ENCODE data around the gene OFD1. TPM values are rescaled to one million over a fixed set of nuclear protein-coding genes. Genes with fewer than 3 reads are reported as not detected.

The OFD1 gene
- polyA plus RNA-seq, 1 donor from 2014 or later = 47.9 TPM

DNA sequence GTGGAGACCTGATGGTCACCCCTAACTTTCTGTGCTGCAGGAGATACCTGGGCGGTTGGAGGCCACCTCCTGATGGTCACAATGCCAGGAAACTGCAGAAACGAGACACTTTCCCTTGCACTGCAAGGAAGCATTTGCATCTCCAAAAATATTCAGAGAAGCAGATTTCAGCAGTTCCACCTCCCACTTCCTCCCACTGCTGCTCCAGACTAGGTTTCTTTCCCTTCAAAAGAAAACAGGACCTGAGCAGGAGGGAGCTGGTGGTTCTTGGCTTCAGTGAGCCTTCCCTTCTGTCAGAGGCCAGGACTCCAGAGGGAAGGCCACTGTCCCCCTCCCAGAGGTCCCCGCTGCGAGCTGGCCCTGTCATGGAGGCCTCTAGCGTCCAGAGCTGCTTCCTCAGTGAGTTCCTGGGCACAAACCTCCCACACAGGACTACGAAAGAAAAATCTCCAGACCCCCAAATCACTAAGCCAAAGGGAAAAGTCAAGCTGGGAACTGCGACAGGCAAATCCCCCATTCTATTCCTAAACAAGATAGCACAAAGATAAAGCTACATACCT is 46.4 kb downstream of the OFD1 start:
- no peak overlapping the region for H3K27ac Mint-ChIP-seq
- peaks cover 6% of the 10 kb centered on the region for H3K36me3 Mint-ChIP-seq
- no peaks in the 10 kb centered on the region for H3K9me3 Mint-ChIP-seq
- H3K4me1 Mint-ChIP-seq = peaks cover 0 to 4% (median 0%) of the 10 kb centered on the region in 3 donors
- H3K27me3 Mint-ChIP-seq = peaks cover 5% of the 10 kb centered on the region
- H3K4me3 Mint-ChIP-seq = no peak overlapping the region

GRCh38 chrX:13786048-13786447 is 51.5 kb downstream of the OFD1 start:
- Mint-ChIP-seq H3K27me3 (peaks cover 12% of the 10 kb centered on the region), H3K4me1 (peaks cover 0 to 4% (median 0%) of the 10 kb centered on the region in 3 donors), H3K27ac (no peak overlapping the region), H3K4me3 (no peak overlapping the region), H3K36me3 (peaks cover 3% of the 10 kb centered on the region), H3K9me3 (no peaks in the 10 kb centered on the region)

GRCh38 chrX:13790206-13791131 is 55.9 kb downstream of the OFD1 start:
- no peak overlapping the region for H3K27ac Mint-ChIP-seq
- H3K36me3 Mint-ChIP-seq = no peaks in the 10 kb centered on the region
- H3K4me1 Mint-ChIP-seq = peaks cover 0 to 2% (median 1%) of the 10 kb centered on the region in 3 donors
- H3K27me3 Mint-ChIP-seq = peaks cover 19% of the 10 kb centered on the region
- H3K9me3 Mint-ChIP-seq = peaks cover 0 to 4% (median 0%) of the 10 kb centered on the region in 3 donors
- no peak overlapping the region for H3K4me3 Mint-ChIP-seq

DNA sequence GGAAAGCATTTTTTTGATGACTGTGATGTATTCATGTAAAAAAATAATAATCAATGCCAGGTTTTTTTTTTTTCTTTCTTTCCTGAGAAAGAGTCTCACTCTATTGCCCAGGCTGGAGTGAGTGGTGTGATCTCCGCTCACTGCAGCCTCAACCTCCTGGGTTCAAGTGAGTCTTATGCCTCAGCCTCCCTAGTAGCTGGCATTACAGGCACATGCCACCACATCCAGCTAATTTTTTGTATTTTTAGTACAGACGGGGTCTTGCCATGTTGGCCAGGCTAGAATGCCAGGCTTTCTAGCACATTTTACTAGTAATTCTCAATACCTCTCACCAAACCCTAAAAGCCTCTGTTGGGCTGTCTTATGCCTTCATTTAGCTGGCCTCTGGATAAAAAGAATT is 56.6 kb downstream of the OFD1 start:
- Mint-ChIP-seq H3K9me3 (peaks cover 0 to 4% (median 0%) of the 10 kb centered on the region in 3 donors), H3K27me3 (peaks cover 15% of the 10 kb centered on the region), H3K4me3 (no peak overlapping the region), H3K4me1 (peaks cover 0 to 2% (median 1%) of the 10 kb centered on the region in 3 donors), H3K27ac (no peak overlapping the region), H3K36me3 (no peaks in the 10 kb centered on the region)

GRCh38 chrX:13791559-13791958 is 57.0 kb downstream of the OFD1 start:
- Mint-ChIP-seq H3K4me1 (peaks cover 0 to 2% (median 1%) of the 10 kb centered on the region in 3 donors), H3K27me3 (peaks cover 15% of the 10 kb centered on the region), H3K27ac (no peak overlapping the region), H3K4me3 (no peak overlapping the region), H3K9me3 (peaks cover 0 to 4% (median 0%) of the 10 kb centered on the region in 3 donors), H3K36me3 (no peaks in the 10 kb centered on the region)

DNA sequence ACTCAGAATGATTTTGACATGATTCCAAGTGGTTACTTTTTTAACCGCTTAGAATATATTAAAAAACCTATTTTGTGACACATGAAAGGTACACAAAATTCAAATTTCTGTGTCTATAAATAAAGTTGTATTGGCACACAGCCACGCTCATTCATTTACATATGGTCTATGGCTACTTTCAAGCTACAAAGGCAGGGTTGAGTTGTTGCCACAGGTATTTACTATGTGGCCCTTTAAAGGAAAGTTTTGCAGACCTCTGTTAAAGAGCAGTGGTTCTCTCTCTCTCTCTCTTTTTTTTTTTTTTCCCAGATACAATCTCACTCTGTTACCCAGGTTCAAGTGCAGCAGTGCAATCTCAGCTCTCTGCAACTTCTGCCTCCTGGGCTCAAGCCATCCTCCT is 59.3 kb downstream of the OFD1 start:
- peaks cover 0 to 4% (median 0%) of the 10 kb centered on the region in 3 donors for H3K9me3 Mint-ChIP-seq
- no peaks in the 10 kb centered on the region for H3K36me3 Mint-ChIP-seq
- H3K27me3 Mint-ChIP-seq = peaks cover 13% of the 10 kb centered on the region
- no peak overlapping the region for H3K27ac Mint-ChIP-seq
- no peak overlapping the region for H3K4me3 Mint-ChIP-seq
- H3K4me1 Mint-ChIP-seq = peaks cover 0 to 2% (median 1%) of the 10 kb centered on the region in 3 donors

- Mint-ChIP-seq H3K9me3 (peaks cover 0 to 4% (median 0%) of the 10 kb centered on the region in 3 donors), H3K4me1 (peaks cover 0 to 2% (median 1%) of the 10 kb centered on the region in 3 donors), H3K27ac (no peak overlapping the region), H3K36me3 (no peaks in the 10 kb centered on the region), H3K4me3 (no peak overlapping the region), H3K27me3 (peaks cover 13% of the 10 kb centered on the region)
Measured at GRCh38 chrX:13794417-13794816, 59.9 kb downstream of the OFD1 start.

- Mint-ChIP-seq H3K27me3 (peaks cover 10% of the 10 kb centered on the region), H3K4me1 (peaks cover 0 to 2% (median 1%) of the 10 kb centered on the region in 3 donors), H3K27ac (no peak overlapping the region), H3K9me3 (peaks cover 1 to 7% (median 4%) of the 10 kb centered on the region in 3 donors), H3K4me3 (no peak overlapping the region), H3K36me3 (no peaks in the 10 kb centered on the region)
Measured at GRCh38 chrX:13797512-13797911, 63.0 kb downstream of the OFD1 start.

DNA sequence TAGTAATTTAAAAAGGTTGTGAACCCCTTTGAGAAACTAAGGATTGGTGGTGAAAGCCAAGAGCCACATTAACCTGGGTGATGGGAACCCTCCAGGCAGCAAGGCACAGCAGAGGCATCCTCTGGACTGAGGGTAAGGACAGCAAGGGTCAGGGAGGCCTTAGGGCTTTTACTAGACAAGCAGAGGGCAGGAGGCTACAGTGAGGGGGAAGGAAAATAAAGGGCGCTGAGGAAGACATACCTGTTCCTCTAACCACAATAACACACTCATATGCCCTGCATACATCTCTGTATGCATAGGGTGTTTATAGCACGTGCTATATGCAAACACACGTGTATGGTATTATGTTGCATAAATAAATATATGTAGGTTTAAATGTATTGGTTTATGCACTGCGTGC is 63.6 kb downstream of the OFD1 start:
- H3K4me1 Mint-ChIP-seq = peaks cover 0 to 2% (median 1%) of the 10 kb centered on the region in 3 donors
- H3K27ac Mint-ChIP-seq = no peak overlapping the region
- peaks cover 9% of the 10 kb centered on the region for H3K27me3 Mint-ChIP-seq
- H3K4me3 Mint-ChIP-seq = no peak overlapping the region
- peaks cover 0 to 7% (median 1%) of the 10 kb centered on the region in 3 donors for H3K9me3 Mint-ChIP-seq
- no peaks in the 10 kb centered on the region for H3K36me3 Mint-ChIP-seq

GRCh38 chrX:13803116-13803515 is 68.6 kb downstream of the OFD1 start:
- Mint-ChIP-seq H3K27ac (peak overlapping the region in 1 of 3 donors; percentile 13), H3K27me3 (peaks cover 24% of the 10 kb centered on the region), H3K36me3 (no peaks in the 10 kb centered on the region), H3K4me1 (no peaks in the 10 kb centered on the region), H3K9me3 (peaks cover 0 to 7% (median 1%) of the 10 kb centered on the region in 3 donors), H3K4me3 (no peak overlapping the region)

DNA sequence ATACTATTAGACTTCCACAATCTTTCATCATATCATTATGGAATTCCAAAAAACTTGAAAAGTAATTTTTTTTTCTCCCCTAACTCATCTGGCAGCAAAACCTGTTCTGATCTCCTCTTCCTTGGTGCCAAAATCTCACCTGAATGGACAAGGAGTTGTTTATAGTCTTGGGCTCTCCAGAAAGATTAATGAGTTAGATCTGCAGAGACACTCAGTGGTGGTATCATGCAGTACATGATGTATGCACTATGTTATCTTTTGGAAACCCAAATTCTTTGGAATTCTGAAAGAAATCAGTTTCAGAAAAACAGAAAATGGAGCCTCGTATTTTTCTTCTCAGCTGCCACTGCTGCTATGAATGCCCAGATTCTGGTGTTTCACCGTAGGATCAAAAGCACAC is 70.7 kb downstream of the OFD1 start:
- Mint-ChIP-seq H3K27ac (no peak overlapping the region), H3K9me3 (peaks cover 0 to 3% (median 0%) of the 10 kb centered on the region in 3 donors), H3K4me1 (no peaks in the 10 kb centered on the region), H3K4me3 (no peak overlapping the region), H3K36me3 (no peaks in the 10 kb centered on the region), H3K27me3 (peaks cover 27% of the 10 kb centered on the region)

- Mint-ChIP-seq H3K9me3 (no peaks in the 10 kb centered on the region), H3K27ac (no peak overlapping the region)
Measured at GRCh38 chrX:13808293-13808692, 73.7 kb downstream of the OFD1 start.

DNA sequence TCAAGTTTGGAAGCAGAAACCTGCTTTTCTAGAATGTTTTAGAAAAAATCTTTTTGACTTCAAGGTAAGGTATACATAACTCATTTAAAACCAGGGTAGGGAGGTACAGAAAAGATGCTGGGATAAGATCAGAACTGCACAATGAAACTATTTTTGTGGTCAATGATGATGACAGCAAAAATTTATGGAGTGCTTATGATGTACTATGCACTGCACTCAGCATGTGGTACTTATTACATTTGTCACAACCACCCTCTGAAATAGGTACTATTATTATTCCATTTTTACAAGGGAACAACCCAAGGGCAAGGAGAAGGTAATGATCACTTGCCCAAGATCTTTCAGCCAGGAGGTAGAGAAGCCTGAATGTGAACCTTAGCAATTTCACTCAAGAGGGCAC is 74.3 kb downstream of the OFD1 start:
- no peak overlapping the region for H3K4me3 Mint-ChIP-seq
- no peak overlapping the region for H3K27ac Mint-ChIP-seq
- peaks cover 1% of the 10 kb centered on the region for H3K36me3 Mint-ChIP-seq
- H3K4me1 Mint-ChIP-seq = no peaks in the 10 kb centered on the region
- no peaks in the 10 kb centered on the region for H3K9me3 Mint-ChIP-seq
- peaks cover 22% of the 10 kb centered on the region for H3K27me3 Mint-ChIP-seq

More at GRCh38 chrX:13808293-13808692, 73.7 kb downstream of the OFD1 start:
- Mint-ChIP-seq H3K4me1 (no peaks in the 10 kb centered on the region), H3K36me3 (peaks cover 1% of the 10 kb centered on the region), H3K27me3 (peaks cover 27% of the 10 kb centered on the region), H3K4me3 (no peak overlapping the region)

DNA sequence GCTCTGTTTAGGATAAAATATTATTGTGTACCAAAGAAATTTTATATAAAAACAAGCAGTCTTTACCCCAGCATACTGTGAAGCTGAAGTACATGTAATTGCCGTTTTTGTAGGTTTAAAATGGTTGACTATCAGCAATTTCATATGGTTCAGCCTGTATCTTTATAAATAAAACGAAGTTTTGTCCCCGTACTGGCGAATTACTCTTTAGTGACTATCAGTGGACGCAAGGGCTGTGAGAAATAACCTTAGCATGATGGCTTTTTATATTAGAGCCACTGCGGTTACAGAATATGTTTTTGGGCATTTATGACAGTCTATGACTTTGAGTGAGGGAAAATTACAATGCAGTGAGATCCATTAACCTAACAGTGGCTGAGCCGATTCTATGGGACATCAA is 81.1 kb downstream of the OFD1 start:
- Mint-ChIP-seq H3K4me3 (no peak overlapping the region), H3K9me3 (no peaks in the 10 kb centered on the region), H3K36me3 (peaks cover 1% of the 10 kb centered on the region), H3K27ac (no peak overlapping the region), H3K27me3 (peaks cover 31% of the 10 kb centered on the region), H3K4me1 (no peaks in the 10 kb centered on the region)

GRCh38 chrX:13816176-13816575 is 81.6 kb downstream of the OFD1 start:
- no peaks in the 10 kb centered on the region for H3K9me3 Mint-ChIP-seq
- H3K27ac Mint-ChIP-seq = no peak overlapping the region
- no peak overlapping the region for H3K4me3 Mint-ChIP-seq
- peaks cover 33% of the 10 kb centered on the region for H3K27me3 Mint-ChIP-seq
- no peaks in the 10 kb centered on the region for H3K4me1 Mint-ChIP-seq
- H3K36me3 Mint-ChIP-seq = peaks cover 1% of the 10 kb centered on the region

Measured in IgD-negative memory B cell (primary cell).